ENCODE data around the gene IFNA6. TPM values are rescaled to one million over a fixed set of nuclear protein-coding genes. Genes with fewer than 3 reads are reported as not detected.

The IFNA6 gene
- total and polyA plus RNA-seq, 2 experiments from 2014 or later, result not detected

- no peak for TF ChIP-seq NANOG (IDR thresholded peaks at IDR 0.05; ENCODE audit: borderline replicate concordance)
- TF ChIP-seq EZH2phosphoT487 (IDR thresholded peaks at IDR 0.05; ENCODE audit: unreplicated experiment), result no peak
- TF ChIP-seq POLR2AphosphoS5 (IDR thresholded peaks at IDR 0.05; ENCODE audit: low read depth), result no peak
- no peak for TF ChIP-seq ZNF114 (CRISPR knock-in tag; IDR thresholded peaks at IDR 0.05)
Observed at GRCh38 chr9:21305213-21305612, 45.5 kb downstream of the IFNA6 start, which contains the start of gene IFNA5 (continued).

Other genes starting within 250 kb of the IFNA6 start
- not detected in 2 replicates for gene IFNW1, start 209.1 kb downstream of the IFNA6 start, total RNA-seq (2014; rRNA removed; shearing (Covaris generic))
- not detected in 2 replicates for gene IFNW1, start 209.1 kb downstream of the IFNA6 start, polyA plus RNA-seq (2016; fragmentation: Nextera tagmentation; extraction: Ambion mirVana)
- gene IFNA21, start 184.2 kb downstream of the IFNA6 start, total RNA-seq (2014; rRNA removed; shearing (Covaris generic)), result not detected in 2 replicates
- gene IFNA21, start 184.2 kb downstream of the IFNA6 start, polyA plus RNA-seq (2016; fragmentation: Nextera tagmentation; extraction: Ambion mirVana), result not detected in 2 replicates
- not detected in 2 replicates for gene IFNA4, start 163.3 kb downstream of the IFNA6 start, total RNA-seq (2014; rRNA removed; shearing (Covaris generic))
- gene IFNA4, start 163.3 kb downstream of the IFNA6 start, polyA plus RNA-seq (2016; fragmentation: Nextera tagmentation; extraction: Ambion mirVana), result not detected in 2 replicates
- gene IFNA7, start 148.7 kb downstream of the IFNA6 start, total RNA-seq (2014; rRNA removed; shearing (Covaris generic)), result not detected in 2 replicates
- gene IFNA7, start 148.7 kb downstream of the IFNA6 start, polyA plus RNA-seq (2016; fragmentation: Nextera tagmentation; extraction: Ambion mirVana), result not detected in 2 replicates
- gene IFNA10, start 143.7 kb downstream of the IFNA6 start, total RNA-seq (2014; rRNA removed; shearing (Covaris generic)), result not detected in 2 replicates
- not detected in 2 replicates for gene IFNA10, start 143.7 kb downstream of the IFNA6 start, polyA plus RNA-seq (2016; fragmentation: Nextera tagmentation; extraction: Ambion mirVana)
- gene IFNA16, start 133.6 kb downstream of the IFNA6 start, total RNA-seq (2014; rRNA removed; shearing (Covaris generic)), result not detected in 2 replicates
- gene IFNA16, start 133.6 kb downstream of the IFNA6 start, polyA plus RNA-seq (2016; fragmentation: Nextera tagmentation; extraction: Ambion mirVana), result not detected in 2 replicates
- gene IFNA17, start 122.7 kb downstream of the IFNA6 start, total RNA-seq (2014; rRNA removed; shearing (Covaris generic)), result not detected in 2 replicates
- not detected in 2 replicates for gene IFNA17, start 122.7 kb downstream of the IFNA6 start, polyA plus RNA-seq (2016; fragmentation: Nextera tagmentation; extraction: Ambion mirVana)
- gene IFNA14, start 110.9 kb downstream of the IFNA6 start, total RNA-seq (2014; rRNA removed; shearing (Covaris generic)), result not detected in 2 replicates
- not detected in 2 replicates for gene IFNA14, start 110.9 kb downstream of the IFNA6 start, polyA plus RNA-seq (2016; fragmentation: Nextera tagmentation; extraction: Ambion mirVana)
- gene IFNA5, start 45.6 kb downstream of the IFNA6 start, total RNA-seq (2014; rRNA removed; shearing (Covaris generic)), result not detected in 2 replicates
- gene IFNA5, start 45.6 kb downstream of the IFNA6 start, polyA plus RNA-seq (2016; fragmentation: Nextera tagmentation; extraction: Ambion mirVana), result not detected in 2 replicates
- gene KLHL9, start 15.5 kb downstream of the IFNA6 start, total RNA-seq (2014; rRNA removed; shearing (Covaris generic)), result 22.1 and 24.0 TPM in 2 replicates
- 9.1 and 9.6 TPM in 2 replicates for gene KLHL9, start 15.5 kb downstream of the IFNA6 start, polyA plus RNA-seq (2016; fragmentation: Nextera tagmentation; extraction: Ambion mirVana)
- not detected in 2 replicates for gene IFNA13, start 17.2 kb upstream of the IFNA6 start, total RNA-seq (2014; rRNA removed; shearing (Covaris generic))
- gene IFNA13, start 17.2 kb upstream of the IFNA6 start, polyA plus RNA-seq (2016; fragmentation: Nextera tagmentation; extraction: Ambion mirVana), result not detected in 2 replicates
- gene IFNA2, start 34.5 kb upstream of the IFNA6 start, total RNA-seq (2014; rRNA removed; shearing (Covaris generic)), result not detected in 2 replicates
- not detected in 2 replicates for gene IFNA2, start 34.5 kb upstream of the IFNA6 start, polyA plus RNA-seq (2016; fragmentation: Nextera tagmentation; extraction: Ambion mirVana)
- gene IFNA8, start 58.2 kb upstream of the IFNA6 start, total RNA-seq (2014; rRNA removed; shearing (Covaris generic)), result not detected in 2 replicates
- not detected in 2 replicates for gene IFNA8, start 58.2 kb upstream of the IFNA6 start, polyA plus RNA-seq (2016; fragmentation: Nextera tagmentation; extraction: Ambion mirVana)
- gene IFNA1, start 89.6 kb upstream of the IFNA6 start, total RNA-seq (2014; rRNA removed; shearing (Covaris generic)), result not detected in 2 replicates
- gene IFNA1, start 89.6 kb upstream of the IFNA6 start, polyA plus RNA-seq (2016; fragmentation: Nextera tagmentation; extraction: Ambion mirVana), result not detected in 2 replicates
- 0.21 and 0.35 TPM in 2 replicates for gene IFNE, start 131.4 kb upstream of the IFNA6 start, total RNA-seq (2014; rRNA removed; shearing (Covaris generic))
- not detected in 2 replicates for gene IFNE, start 131.4 kb upstream of the IFNA6 start, polyA plus RNA-seq (2016; fragmentation: Nextera tagmentation; extraction: Ambion mirVana)

All from GM23338 (cell line).